C4-2B (cell line): ENCODE measurements around the gene BRIP1.

Experiments
- ZFX ChIP-seq: fragments of 450-650 bp; IDR thresholded peaks from 2 replicates; pipeline ENCODE4 v1.6.1; 2017
- TF ChIP-seq, protein P1 (sequence below): fragments of 450-650 bp; conservative IDR thresholded peaks from 2 replicates; pipeline ENCODE4 v1.5.1; 2017; ENCODE audit warnings: mild to moderate bottlenecking

GRCh38 chr17:61695779-61696337 lies 167.5 kb downstream of the BRIP1 start:
- TF ChIP-seq, protein P1, sequence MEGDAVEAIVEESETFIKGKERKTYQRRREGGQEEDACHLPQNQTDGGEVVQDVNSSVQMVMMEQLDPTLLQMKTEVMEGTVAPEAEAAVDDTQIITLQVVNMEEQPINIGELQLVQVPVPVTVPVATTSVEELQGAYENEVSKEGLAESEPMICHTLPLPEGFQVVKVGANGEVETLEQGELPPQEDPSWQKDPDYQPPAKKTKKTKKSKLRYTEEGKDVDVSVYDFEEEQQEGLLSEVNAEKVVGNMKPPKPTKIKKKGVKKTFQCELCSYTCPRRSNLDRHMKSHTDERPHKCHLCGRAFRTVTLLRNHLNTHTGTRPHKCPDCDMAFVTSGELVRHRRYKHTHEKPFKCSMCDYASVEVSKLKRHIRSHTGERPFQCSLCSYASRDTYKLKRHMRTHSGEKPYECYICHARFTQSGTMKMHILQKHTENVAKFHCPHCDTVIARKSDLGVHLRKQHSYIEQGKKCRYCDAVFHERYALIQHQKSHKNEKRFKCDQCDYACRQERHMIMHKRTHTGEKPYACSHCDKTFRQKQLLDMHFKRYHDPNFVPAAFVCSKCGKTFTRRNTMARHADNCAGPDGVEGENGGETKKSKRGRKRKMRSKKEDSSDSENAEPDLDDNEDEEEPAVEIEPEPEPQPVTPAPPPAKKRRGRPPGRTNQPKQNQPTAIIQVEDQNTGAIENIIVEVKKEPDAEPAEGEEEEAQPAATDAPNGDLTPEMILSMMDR, result no peak
- TF ChIP-seq ZFX, result no peak
